GM19025 (cell line): ENCODE data around the gene CRHBP.
"Not testable (repeated sequence)": the region's sequence is repeated elsewhere in the genome, so short reads cannot be mapped to it uniquely, and the experiment has no call there.

ENCODE experiments used
- ATAC-seq: cut with Tn5 transposase; IDR thresholded peaks from one replicate; pipeline ENCODE4 v1.9.1; 2021; ENCODE audit warnings: mild to moderate bottlenecking, low read depth, moderate library complexity; ENCODE audit not compliant: unreplicated experiment

Gene CRHBP

DNA sequence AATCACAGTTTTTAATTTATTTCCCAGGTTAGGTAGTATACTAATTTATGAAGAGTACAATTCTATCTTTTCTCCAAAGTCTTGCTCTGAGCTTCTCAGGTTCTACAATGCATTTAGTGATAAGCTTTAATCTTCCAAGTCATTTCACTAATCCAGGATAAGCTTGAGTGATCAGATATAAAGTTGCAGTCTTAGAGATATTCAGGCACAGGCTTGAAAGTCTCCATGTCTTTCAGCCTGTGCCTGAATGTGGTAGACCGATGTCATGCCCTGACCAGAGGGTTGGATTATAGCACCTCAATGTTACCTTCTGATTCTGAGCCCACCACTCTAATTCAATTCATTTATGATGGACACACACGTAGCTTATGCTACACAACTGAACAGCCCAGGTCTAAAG lies 3.2 kb downstream of the CRHBP start:
- no peak for ATAC-seq

DNA sequence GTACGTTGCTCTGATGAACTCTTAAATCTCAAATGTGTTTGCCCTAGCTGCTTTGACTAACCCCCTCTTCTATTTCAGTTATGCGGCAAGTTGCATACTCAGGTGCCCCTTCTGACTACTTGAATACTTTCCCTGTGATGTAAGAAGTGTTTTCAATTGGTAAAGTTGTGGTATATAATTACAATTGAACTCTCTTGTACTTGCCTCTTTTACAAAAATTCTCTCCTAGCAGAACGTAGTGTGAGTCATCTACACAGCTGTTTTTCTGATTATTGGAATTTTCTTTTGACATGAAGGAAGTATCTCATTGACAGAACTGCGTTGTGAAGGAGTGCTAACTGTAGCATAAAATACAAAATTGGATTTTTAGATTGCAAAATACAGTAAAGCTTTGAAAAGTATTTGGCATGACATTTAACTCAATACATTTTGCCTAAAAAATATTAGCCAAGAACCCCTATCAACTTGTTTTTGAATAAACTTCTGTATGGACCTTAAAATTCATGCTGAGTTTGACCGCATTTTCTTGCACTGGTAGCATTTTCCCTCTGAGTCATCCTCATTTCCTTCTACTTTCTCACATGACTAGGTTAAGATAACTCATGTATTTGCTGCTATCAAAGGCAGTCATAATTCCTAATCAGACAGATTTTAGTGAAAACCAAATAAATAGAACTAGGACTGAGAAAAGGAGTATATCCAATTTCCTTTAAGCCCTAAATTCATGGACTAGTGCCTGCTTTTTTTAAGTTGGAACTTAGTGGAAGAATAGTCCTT lies 6.3 kb downstream of the CRHBP start:
- ATAC-seq: no peak

DNA sequence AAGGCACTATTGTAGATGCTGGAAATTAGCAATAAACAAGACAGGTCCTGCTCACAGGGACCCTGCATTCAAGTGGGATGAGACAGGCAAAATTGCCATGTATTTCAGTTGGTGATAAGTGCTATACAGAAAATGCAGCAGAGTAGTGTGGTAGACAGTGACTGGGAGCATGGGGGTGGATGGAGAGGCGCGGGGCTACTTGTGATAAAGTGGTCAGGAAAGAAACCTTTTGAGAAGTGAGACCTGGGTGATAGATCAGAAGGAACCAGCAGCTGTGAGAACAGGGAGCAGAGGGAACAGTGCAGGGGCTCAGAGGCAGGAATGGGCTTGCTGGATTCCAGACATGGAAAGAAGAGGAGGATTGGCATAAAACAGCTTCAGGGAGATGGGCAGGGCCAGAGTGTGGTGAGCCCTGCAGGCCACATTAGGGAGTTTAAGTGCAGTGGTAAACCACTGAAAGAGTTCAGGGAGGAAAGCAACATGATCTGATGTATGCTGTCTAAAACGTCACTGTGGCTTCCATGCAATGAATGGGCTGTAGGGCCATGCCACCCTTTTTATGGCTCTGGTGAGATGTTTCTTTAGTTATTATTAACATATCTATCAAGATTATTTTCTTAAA lies 7.3 kb downstream of the CRHBP start:
- no peak for ATAC-seq

GRCh38 chr5:76964060-76964459 lies 11.2 kb downstream of the CRHBP start:
- ATAC-seq: no peak

DNA sequence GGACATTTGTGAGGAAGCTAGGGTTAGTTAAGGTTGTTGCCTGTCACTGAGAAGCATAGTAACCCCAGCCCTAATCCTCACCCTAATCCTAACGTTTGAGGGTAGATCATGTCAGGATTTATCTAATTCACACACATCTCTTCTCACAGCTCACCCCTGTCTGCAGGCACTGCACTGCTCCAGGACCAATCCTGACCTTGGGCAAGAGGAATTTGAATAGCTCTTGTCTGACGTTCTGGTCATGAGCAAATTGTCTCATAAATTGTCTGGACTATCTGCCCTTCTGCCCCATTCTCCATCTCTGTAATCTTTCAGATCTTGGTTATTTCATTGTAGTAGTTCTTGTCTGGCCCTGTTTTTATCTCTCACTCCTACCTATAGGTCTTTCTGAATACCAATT lies 18.7 kb downstream of the CRHBP start:
- no peak for ATAC-seq

GRCh38 chr5:76972689-76973088 lies 19.8 kb downstream of the CRHBP start:
- no peak for ATAC-seq

DNA sequence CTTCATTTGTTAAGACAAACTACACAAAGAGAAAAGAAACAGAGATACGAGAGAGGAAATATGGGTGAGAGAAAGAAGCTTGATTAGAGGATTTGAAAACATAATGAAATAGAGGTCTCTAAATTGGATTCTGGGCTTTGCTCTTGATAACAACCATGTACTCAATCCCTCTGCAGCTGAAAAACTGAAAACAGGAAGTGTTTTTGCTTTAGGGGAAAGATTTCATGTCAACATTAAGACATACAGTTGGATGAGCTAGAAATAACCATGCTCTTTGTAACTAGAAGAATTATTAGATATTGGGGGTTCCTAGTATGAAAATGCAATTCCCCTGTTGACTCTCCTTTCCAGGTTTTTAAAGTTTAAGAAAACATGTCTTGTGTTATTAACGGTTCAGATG lies 21.9 kb downstream of the CRHBP start:
- ATAC-seq: no peak

GRCh38 chr5:76978869-76979268 lies 26.0 kb downstream of the CRHBP start:
- ATAC-seq: no peak

- ATAC-seq: no peak
Observed at GRCh38 chr5:76980518-76981144, 27.8 kb downstream of the CRHBP start.

DNA sequence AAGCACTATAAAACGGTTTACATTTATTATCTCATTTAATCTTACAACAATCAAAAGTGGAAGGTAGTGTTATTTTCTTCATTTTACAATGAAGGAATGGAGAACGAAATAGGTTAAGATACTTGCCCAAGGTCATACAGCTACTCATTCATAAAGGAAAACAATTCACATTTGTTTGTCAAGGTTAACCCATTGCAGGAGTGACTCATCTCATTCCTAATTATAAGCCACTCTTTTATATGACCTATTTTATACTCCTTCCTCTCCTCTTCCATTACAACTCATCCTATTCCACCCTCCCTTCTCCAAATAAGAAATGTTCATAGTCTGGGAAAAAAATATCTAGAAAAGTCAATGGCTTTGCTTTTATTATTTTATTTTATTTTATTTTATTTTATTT lies 29.6 kb downstream of the CRHBP start:
- no peak for ATAC-seq

DNA sequence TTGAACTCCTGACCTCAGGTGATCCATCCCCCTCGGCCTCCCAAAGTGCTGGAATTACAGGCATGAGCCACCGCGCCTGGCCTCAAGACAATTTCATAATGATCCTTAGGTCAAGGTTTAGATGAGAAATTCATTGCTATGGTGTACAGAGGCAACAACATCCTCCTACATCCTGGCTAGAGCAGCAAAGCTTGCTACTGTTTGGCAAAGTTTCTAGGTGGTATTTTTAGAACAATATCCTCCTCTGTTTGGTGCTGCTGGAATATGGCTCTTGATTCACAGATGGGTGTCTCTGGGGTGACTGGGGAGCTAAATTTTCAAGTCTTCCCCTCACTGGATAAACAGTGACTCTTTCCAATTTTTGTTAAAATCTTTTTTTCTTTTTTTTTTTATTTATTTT lies 30.6 kb downstream of the CRHBP start:
- no peak for ATAC-seq

GRCh38 chr5:76986825-76987526 lies 34.1 kb downstream of the CRHBP start:
- ATAC-seq: no peak

- no peak for ATAC-seq
Observed at GRCh38 chr5:76990899-76991459, 38.1 kb downstream of the CRHBP start.

DNA sequence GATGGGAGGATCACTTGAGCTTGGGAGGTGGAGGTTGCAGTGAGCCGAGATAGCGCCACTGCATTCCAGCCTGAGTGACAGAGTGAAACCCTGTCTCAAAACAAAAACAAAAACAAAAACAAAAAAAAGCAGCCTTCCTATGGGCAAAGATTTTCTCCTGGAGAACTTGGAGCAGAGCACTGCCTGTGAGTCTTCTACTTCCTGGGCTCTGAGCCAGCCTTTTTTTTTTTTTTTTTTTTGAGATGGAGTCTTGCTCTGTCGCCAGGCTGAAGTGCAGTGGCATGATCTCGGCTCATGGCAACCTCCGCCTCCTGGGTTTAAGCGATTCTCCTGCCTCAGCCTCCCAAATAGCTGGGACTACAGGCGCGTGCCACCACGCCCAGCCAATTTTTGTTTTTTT lies 40.6 kb downstream of the CRHBP start:
- ATAC-seq: not testable (repeated sequence)

GRCh38 chr5:76994337-76994736 lies 41.5 kb downstream of the CRHBP start:
- ATAC-seq: no peak

DNA sequence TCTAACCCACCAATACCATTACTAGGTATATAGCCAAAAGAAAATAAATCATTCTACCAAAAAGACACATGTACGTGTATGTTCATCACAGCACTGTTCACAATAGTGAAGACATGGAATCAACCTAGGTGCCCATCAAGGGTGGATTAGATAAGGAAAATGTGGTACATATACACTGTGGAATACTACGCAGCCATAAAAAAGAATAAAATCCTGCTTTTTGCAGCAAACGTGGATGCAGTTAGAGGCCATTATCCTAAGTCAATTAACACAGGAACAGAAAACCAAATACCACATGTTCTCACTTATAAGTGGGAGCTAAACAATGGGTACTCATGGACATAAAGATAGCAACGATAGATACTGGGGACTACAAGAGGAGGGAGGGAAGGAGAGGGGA lies 45.4 kb downstream of the CRHBP start:
- not testable (repeated sequence) for ATAC-seq

DNA sequence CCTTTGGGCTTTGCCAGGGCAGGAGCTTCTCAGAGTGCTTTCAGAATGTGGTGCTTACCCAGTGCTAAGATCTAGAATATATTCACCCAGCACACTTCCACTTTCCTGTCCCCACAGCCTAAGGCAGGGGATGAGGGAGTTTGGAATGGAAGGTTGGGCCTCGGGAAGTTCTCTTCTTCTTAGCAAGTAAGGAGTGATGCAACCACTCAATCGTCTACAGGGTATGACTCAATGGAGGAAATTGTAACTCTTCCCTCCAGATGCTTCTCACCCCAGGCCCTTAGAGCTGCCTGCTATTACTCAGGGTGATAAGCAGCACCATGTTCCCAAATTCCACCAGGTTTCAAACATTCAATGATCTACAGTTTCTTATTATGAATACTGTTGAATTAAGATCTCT lies 46.6 kb downstream of the CRHBP start:
- no peak for ATAC-seq

GRCh38 chr5:77003246-77003645 lies 50.4 kb downstream of the CRHBP start:
- ATAC-seq: no peak

DNA sequence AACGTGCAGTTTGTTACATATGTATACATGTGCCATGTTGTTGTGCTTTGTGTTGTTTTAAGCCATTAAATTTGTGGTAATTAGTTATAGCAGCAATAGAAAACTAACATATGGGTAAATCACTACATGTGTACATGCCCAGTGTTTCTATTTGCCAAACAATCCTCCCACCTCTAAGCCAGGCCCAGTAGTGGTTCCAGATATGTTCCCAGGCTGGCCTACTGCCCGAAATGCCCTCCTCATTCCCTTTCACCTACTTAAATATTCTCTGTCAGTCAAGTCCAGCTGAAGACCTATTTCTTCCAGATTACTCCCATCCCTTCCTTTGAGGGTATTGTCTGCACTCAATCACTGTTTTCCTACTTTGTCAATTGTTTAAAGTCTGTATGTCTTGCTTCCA lies 53.3 kb downstream of the CRHBP start:
- ATAC-seq: no peak

GRCh38 chr5:77008413-77008812 lies 55.6 kb downstream of the CRHBP start:
- no peak for ATAC-seq

- no peak for ATAC-seq
Observed at GRCh38 chr5:77010243-77010642, 57.4 kb downstream of the CRHBP start.
